Upper lobe of left lung (tissue), 6 donors: Measurements from ENCODE around the gene STARD8. TPM values are rescaled to one million over a fixed set of nuclear protein-coding genes. Genes with fewer than 3 reads are reported as not detected.

ENCODE experiments used
- ATAC-seq, 2 donors: fragments of 200-7000 bp; cut with Tn5 transposase; one replicate each; pipeline ENCODE4 v1.9.1; 2022; ENCODE audit warnings: mild to moderate bottlenecking in 2 of 2, moderate library complexity in 2 of 2; ENCODE audit not compliant: low FRiP score in 2 of 2
- DNase-seq, 2 donors: peaks; one replicate each; pipeline ENCODE4 v3.0.0-alpha.2; 2019 to 2020
- H3K27ac ChIP-seq, 4 donors: fragments of 200-600 bp; sonication (generic); one replicate each; pipeline ENCODE4 v1.5.1; 2016 to 2019
- H3K27me3 ChIP-seq, 4 donors: fragments of 200-600 bp; sonication (generic); one replicate each; pipeline ENCODE4 v1.5.1; 2017 to 2019
- H3K36me3 ChIP-seq, 4 donors: fragments of 200-600 bp; sonication (generic); one replicate each; pipeline ENCODE4 v1.5.1; 2016 to 2019
- H3K4me1 ChIP-seq, 4 donors: fragments of 200-600 bp; sonication (generic); one replicate each; pipeline ENCODE4 v1.5.1; 2018 to 2019
- H3K4me3 ChIP-seq, 4 donors: fragments of 200-600 bp; sonication (generic); one replicate each; pipeline ENCODE4 v1.5.1; 2017 to 2019; ENCODE audit warnings: mild to moderate bottlenecking in 2 of 4, moderate library complexity in 1 of 4
- H3K9me3 ChIP-seq, 4 donors: fragments of 200-600 bp; sonication (generic); one replicate each; pipeline ENCODE4 v1.5.1; 2018 to 2019
- CTCF ChIP-seq, 6 experiments: fragments of 450-650 bp in 4 of 6; fragments of 200-600 bp in 2 of 6; sonication (generic) in 2 of 6; IDR thresholded peaks; one replicate each; pipeline ENCODE4 v1.5.1; 2016 to 2019; ENCODE audit warnings: antibody characterized with exemption in 6 of 6
- EP300 ChIP-seq, 4 donors: sonication (generic); formaldehyde crosslinking; IDR thresholded peaks; one replicate each; pipeline ENCODE4 v1.5.1; 2017; ENCODE audit warnings: antibody characterized with exemption in 4 of 4, control low read depth in 2 of 4
- POLR2A ChIP-seq, 4 donors: fragments of 450-650 bp; IDR thresholded peaks; one replicate each; pipeline ENCODE4 v1.5.1; 2016 to 2017; ENCODE audit warnings: antibody characterized with exemption in 4 of 4, mild to moderate bottlenecking in 2 of 4
- POLR2AphosphoS5 ChIP-seq, 2 donors: sonication (generic); formaldehyde crosslinking; IDR thresholded peaks; one replicate each; pipeline ENCODE4 v1.5.1; 2017; ENCODE audit warnings: antibody characterized with exemption in 2 of 2
- WGBS, 2 donors: methylation state at CpG; one replicate each; pipeline ENCODE4 v1.1.5; 2017 to 2018; 5-methylcytosine and 5-hydroxymethylcytosine counted together
- total RNA-seq, 6 donors: library from RNA; depleted of rRNA in 4 of 6; stranded (reverse); fragments of >200 nt in 4 of 6; gene quantifications; one replicate each; pipeline versions ENCODE4 v1.1.0 to v1.2.1, GENCODE V29; 2016 to 2021
- donor health status: DM: no; HTN: no; CAD: no; lungs with moderate emphysema.
- donor health status: DM: no; HTN: yes; CAD: no; lungs with severe emphysema.

The STARD8 gene
- total RNA-seq, 6 donors from 2014 or later, result 13.9 to 43.1 (median 25.8) TPM

GRCh38 chrX:68644861-68645260 lies 2.6 kb upstream of the STARD8 start:
- Histone ChIP-seq H3K4me3 (no peak overlapping the region), H3K4me1 (peaks cover 0 to 10% (median 1%) of the 10 kb centered on the region in 4 donors), H3K27ac (no peak overlapping the region), H3K9me3 (no peaks in the 10 kb centered on the region), H3K27me3 (no peaks in the 10 kb centered on the region), H3K36me3 (no peaks in the 10 kb centered on the region)
- TF ChIP-seq POLR2A (IDR thresholded peaks at IDR 0.05) (no peak), CTCF (IDR thresholded peaks at IDR 0.05) (no peak), POLR2AphosphoS5 (IDR thresholded peaks at IDR 0.05) (no peak), EP300 (IDR thresholded peaks at IDR 0.05) (no peak)
- DNase-seq, result no peak
- WGBS, 2 donors, result 80 to 81% methylated on average over 2 of the region's 2 CpGs
- no peak for ATAC-seq

- no peak for TF ChIP-seq POLR2AphosphoS5 (IDR thresholded peaks at IDR 0.05)
- TF ChIP-seq POLR2A (IDR thresholded peaks at IDR 0.05), result no peak
- no peak for TF ChIP-seq EP300 (IDR thresholded peaks at IDR 0.05)
- TF ChIP-seq CTCF (IDR thresholded peaks at IDR 0.05), result no peak
These were observed 1.0 kb upstream of the STARD8 start for GRCh38 chrX:68646421-68646820.

GRCh38 chrX:68648960-68649359 lies 1.5 kb downstream of the STARD8 start:
- Histone ChIP-seq H3K36me3 (no peaks in the 10 kb centered on the region), H3K4me3 (no peak overlapping the region), H3K4me1 (peaks cover 0 to 10% (median 1%) of the 10 kb centered on the region in 4 donors), H3K27me3 (no peaks in the 10 kb centered on the region), H3K9me3 (no peaks in the 10 kb centered on the region), H3K27ac (peak overlapping the region in 1 of 4 donors; percentile 15)
- WGBS, 2 donors, result 32 to 51% methylated on average over 5 of the region's 5 CpGs
- ATAC-seq (no peak), DNase-seq (no peak)
- TF ChIP-seq POLR2A (IDR thresholded peaks at IDR 0.05), result no peak
- TF ChIP-seq POLR2AphosphoS5 (IDR thresholded peaks at IDR 0.05), result no peak
- no peak for TF ChIP-seq EP300 (IDR thresholded peaks at IDR 0.05)
- no peak for TF ChIP-seq CTCF (IDR thresholded peaks at IDR 0.05)

More at GRCh38 chrX:68646421-68646820, 1.0 kb upstream of the STARD8 start:
- H3K27me3 ChIP-seq, result no peaks in the 10 kb centered on the region
- H3K4me1 ChIP-seq, result peaks cover 0 to 10% (median 1%) of the 10 kb centered on the region in 4 donors
- DNase-seq, result no peak
- H3K4me3 ChIP-seq, result no peak overlapping the region
- no peak overlapping the region for H3K27ac ChIP-seq
- 82% methylated on average over 1 of the region's 1 CpG; no CpG with 5 or more reads in 1 of the 2 donors for WGBS, 2 donors
- no peaks in the 10 kb centered on the region for H3K36me3 ChIP-seq
- H3K9me3 ChIP-seq, result no peaks in the 10 kb centered on the region
- ATAC-seq, result no peak

- no peak overlapping the region for H3K4me3 ChIP-seq
- no peaks in the 10 kb centered on the region for H3K9me3 ChIP-seq
- H3K4me1 ChIP-seq, result peaks cover 0 to 10% (median 1%) of the 10 kb centered on the region in 4 donors
- ATAC-seq (no peak), DNase-seq (no peak)
- no peak overlapping the region for H3K27ac ChIP-seq
- no peaks in the 10 kb centered on the region for H3K27me3 ChIP-seq
- H3K36me3 ChIP-seq, result no peaks in the 10 kb centered on the region
- TF ChIP-seq POLR2AphosphoS5 (IDR thresholded peaks at IDR 0.05) (no peak), POLR2A (IDR thresholded peaks at IDR 0.05) (no peak), EP300 (IDR thresholded peaks at IDR 0.05) (no peak), CTCF (IDR thresholded peaks at IDR 0.05) (no peak)
- WGBS, 2 donors, result 86 to 97% methylated on average over 3 of the region's 3 CpGs
These were observed 3.0 kb downstream of the STARD8 start for GRCh38 chrX:68650491-68650890.

DNA sequence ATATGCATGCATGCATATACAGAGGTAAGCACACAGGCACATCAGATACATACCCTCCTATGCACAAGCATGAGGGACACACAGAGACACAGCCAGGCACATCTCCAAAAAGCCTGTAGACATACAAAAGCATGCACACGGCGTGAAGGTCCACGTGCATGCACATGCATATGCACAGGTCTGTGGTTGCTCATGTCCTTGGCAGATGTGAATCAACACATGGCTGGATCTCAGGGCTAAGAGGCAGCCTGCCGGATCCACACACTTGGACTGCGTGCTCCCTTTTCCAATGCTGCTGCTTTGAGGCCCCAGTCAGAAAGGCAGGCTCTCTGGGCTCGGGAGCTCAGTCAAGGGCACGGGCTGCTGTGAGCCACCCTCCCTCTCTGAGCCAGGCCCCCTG lies 3.6 kb downstream of the STARD8 start:
- peaks cover 0 to 10% (median 1%) of the 10 kb centered on the region in 4 donors for H3K4me1 ChIP-seq
- no peak for DNase-seq
- H3K27ac ChIP-seq, result no peak overlapping the region
- no peak for ATAC-seq
- H3K4me3 ChIP-seq, result no peak overlapping the region
- 86% methylated on average over 7 of the region's 7 CpGs; no CpG with 5 or more reads in 1 of the 2 donors for WGBS, 2 donors
- TF ChIP-seq POLR2AphosphoS5 (IDR thresholded peaks at IDR 0.05), result no peak
- TF ChIP-seq POLR2A (IDR thresholded peaks at IDR 0.05), result no peak
- TF ChIP-seq EP300 (IDR thresholded peaks at IDR 0.05), result no peak
- TF ChIP-seq CTCF (IDR thresholded peaks at IDR 0.05), result no peak
- no peaks in the 10 kb centered on the region for H3K36me3 ChIP-seq
- H3K27me3 ChIP-seq, result no peaks in the 10 kb centered on the region
- no peaks in the 10 kb centered on the region for H3K9me3 ChIP-seq
